ENCODE measurements around the gene ESPL1. TPM values are rescaled to one million over a fixed set of nuclear protein-coding genes. Genes with fewer than 3 reads are reported as not detected.
A peak's percentile ranks its signal among the peaks of the same experiment; 100 is the strongest.
"Not testable (repeated sequence)": the region's sequence is repeated elsewhere in the genome, so short reads cannot be mapped to it uniquely, and the experiment has no call there.

Gene ESPL1
- total and polyA plus RNA-seq, 4 donors, result 0.77 to 6.7 (median 1.5) TPM

- 54 to 70% methylated on average over 11 to 16 of the region's 16 CpGs for WGBS, 2 donors
- Histone ChIP-seq H3K27ac (ENCODE audit: low read depth in 1 of 2, low read length in 1 of 2) (no peak overlapping the region), H3K9ac (ENCODE audit: insufficient read depth in 1 of 2, low read length in 2 of 2) (no peak overlapping the region), H3K36me3 (ENCODE audit: control insufficient read depth in 4 of 4, insufficient read depth in 4 of 4, low read length in 4 of 4) (no peaks in the 10 kb centered on the region), H3K4me1 (ENCODE audit: control insufficient read depth in 5 of 5, insufficient read depth in 5 of 5, low read length in 5 of 5) (peaks cover 0 to 33% (median 7%) of the 10 kb centered on the region in 5 donors), H3K27me3 (ENCODE audit: control insufficient read depth in 3 of 3, insufficient read depth in 3 of 3, low read length in 2 of 3) (no peaks in the 10 kb centered on the region), H3K9me3 (ENCODE audit: control insufficient read depth in 4 of 4, insufficient read depth in 3 of 4, low read length in 3 of 4) (no peaks in the 10 kb centered on the region), H3K4me3 (no peak overlapping the region)
- ATAC-seq (ENCODE audit: insufficient read depth, low FRiP score) (no peak), DNase-seq (no peak)
- TF ChIP-seq CTCF (IDR thresholded peaks at IDR 0.05; ENCODE audit: control extremely low read depth, extremely low read depth), result no peak
Observed at GRCh38 chr12:53328043-53328435, 59.9 kb downstream of the ESPL1 start.

GRCh38 chr12:53330671-53331070 lies 62.6 kb downstream of the ESPL1 start:
- Histone ChIP-seq H3K27ac (ENCODE audit: low read depth in 1 of 2, low read length in 1 of 2) (no peak overlapping the region), H3K36me3 (ENCODE audit: control insufficient read depth in 4 of 4, insufficient read depth in 4 of 4, low read length in 4 of 4) (no peaks in the 10 kb centered on the region), H3K4me1 (ENCODE audit: control insufficient read depth in 5 of 5, insufficient read depth in 5 of 5, low read length in 5 of 5) (peaks cover 0 to 25% (median 0%) of the 10 kb centered on the region in 5 donors), H3K9me3 (ENCODE audit: control insufficient read depth in 4 of 4, insufficient read depth in 3 of 4, low read length in 3 of 4) (no peaks in the 10 kb centered on the region), H3K9ac (ENCODE audit: insufficient read depth in 1 of 2, low read length in 2 of 2) (no peak overlapping the region), H3K4me3 (no peak overlapping the region), H3K27me3 (ENCODE audit: control insufficient read depth in 3 of 3, insufficient read depth in 3 of 3, low read length in 2 of 3) (peaks cover 0 to 3% (median 0%) of the 10 kb centered on the region in 3 donors)
- peak in 1 of 3 donors; percentile 43 for DNase-seq
- no peak for ATAC-seq (ENCODE audit: insufficient read depth, low FRiP score)
- 68 to 81% methylated on average over 5 of the region's 5 CpGs for WGBS, 2 donors
- TF ChIP-seq CTCF (IDR thresholded peaks at IDR 0.05; ENCODE audit: control extremely low read depth, extremely low read depth), result no peak

- H3K4me1 ChIP-seq (ENCODE audit: control insufficient read depth in 5 of 5, insufficient read depth in 5 of 5, low read length in 5 of 5), result peaks cover 0 to 16% (median 0%) of the 10 kb centered on the region in 5 donors
- ATAC-seq (ENCODE audit: insufficient read depth, low FRiP score), result not testable (repeated sequence)
Observed at GRCh38 chr12:53332339-53332738, 64.2 kb downstream of the ESPL1 start.

DNA sequence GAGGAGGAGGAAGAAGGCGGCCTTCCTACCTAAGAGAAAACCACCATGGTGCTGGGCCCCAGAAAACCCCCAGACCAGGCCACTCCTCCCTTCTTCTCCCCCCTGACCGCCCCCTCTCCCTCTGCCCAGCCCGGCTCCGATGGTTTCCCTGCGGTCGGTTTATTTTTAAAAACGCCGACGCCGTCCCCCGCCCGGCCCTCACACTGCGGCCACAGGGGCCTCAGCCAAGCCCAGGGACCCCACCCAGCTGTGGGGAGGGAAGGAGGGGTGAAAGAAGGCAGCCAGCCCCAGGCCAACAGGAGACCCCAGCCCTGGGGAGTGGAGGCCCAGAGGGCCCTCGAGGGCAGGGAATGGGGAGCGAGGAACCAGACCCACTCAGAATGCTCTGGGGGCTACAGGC lies 64.6 kb downstream of the ESPL1 start:
- Histone ChIP-seq H3K9ac (ENCODE audit: insufficient read depth in 1 of 2, low read length in 2 of 2) (peak overlapping the region in 1 of 2 donors; percentile 11), H3K36me3 (ENCODE audit: control insufficient read depth in 4 of 4, insufficient read depth in 4 of 4, low read length in 4 of 4) (no peaks in the 10 kb centered on the region), H3K27me3 (ENCODE audit: control insufficient read depth in 3 of 3, insufficient read depth in 3 of 3, low read length in 2 of 3) (peaks cover 0 to 10% (median 0%) of the 10 kb centered on the region in 3 donors), H3K9me3 (ENCODE audit: control insufficient read depth in 4 of 4, insufficient read depth in 3 of 4, low read length in 3 of 4) (no peaks in the 10 kb centered on the region), H3K27ac (ENCODE audit: low read depth in 1 of 2, low read length in 1 of 2) (no peak overlapping the region), H3K4me1 (ENCODE audit: control insufficient read depth in 5 of 5, insufficient read depth in 5 of 5, low read length in 5 of 5) (peaks cover 0 to 13% (median 0%) of the 10 kb centered on the region in 5 donors), H3K4me3 (no peak overlapping the region)
- WGBS, 2 donors, result 59 to 81% methylated on average over 15 of the region's 15 CpGs
- TF ChIP-seq CTCF (IDR thresholded peaks at IDR 0.05; ENCODE audit: control extremely low read depth, extremely low read depth), result no peak
- DNase-seq, result no peak
- ATAC-seq (ENCODE audit: insufficient read depth, low FRiP score), result no peak

More at GRCh38 chr12:53332339-53332738, 64.2 kb downstream of the ESPL1 start:
- not testable (repeated sequence) for H3K36me3 ChIP-seq (ENCODE audit: control insufficient read depth in 4 of 4, insufficient read depth in 4 of 4, low read length in 4 of 4); H3K9ac ChIP-seq (ENCODE audit: insufficient read depth in 1 of 2, low read length in 2 of 2); H3K4me3 ChIP-seq; DNase-seq; H3K27ac ChIP-seq (ENCODE audit: low read depth in 1 of 2, low read length in 1 of 2); H3K9me3 ChIP-seq (ENCODE audit: control insufficient read depth in 4 of 4, insufficient read depth in 3 of 4, low read length in 3 of 4); H3K27me3 ChIP-seq (ENCODE audit: control insufficient read depth in 3 of 3, insufficient read depth in 3 of 3, low read length in 2 of 3)

Measured in lung (tissue), 12 donors.